ENCODE data around the gene ANKRD12.

- TF ChIP-seq, protein P1, sequence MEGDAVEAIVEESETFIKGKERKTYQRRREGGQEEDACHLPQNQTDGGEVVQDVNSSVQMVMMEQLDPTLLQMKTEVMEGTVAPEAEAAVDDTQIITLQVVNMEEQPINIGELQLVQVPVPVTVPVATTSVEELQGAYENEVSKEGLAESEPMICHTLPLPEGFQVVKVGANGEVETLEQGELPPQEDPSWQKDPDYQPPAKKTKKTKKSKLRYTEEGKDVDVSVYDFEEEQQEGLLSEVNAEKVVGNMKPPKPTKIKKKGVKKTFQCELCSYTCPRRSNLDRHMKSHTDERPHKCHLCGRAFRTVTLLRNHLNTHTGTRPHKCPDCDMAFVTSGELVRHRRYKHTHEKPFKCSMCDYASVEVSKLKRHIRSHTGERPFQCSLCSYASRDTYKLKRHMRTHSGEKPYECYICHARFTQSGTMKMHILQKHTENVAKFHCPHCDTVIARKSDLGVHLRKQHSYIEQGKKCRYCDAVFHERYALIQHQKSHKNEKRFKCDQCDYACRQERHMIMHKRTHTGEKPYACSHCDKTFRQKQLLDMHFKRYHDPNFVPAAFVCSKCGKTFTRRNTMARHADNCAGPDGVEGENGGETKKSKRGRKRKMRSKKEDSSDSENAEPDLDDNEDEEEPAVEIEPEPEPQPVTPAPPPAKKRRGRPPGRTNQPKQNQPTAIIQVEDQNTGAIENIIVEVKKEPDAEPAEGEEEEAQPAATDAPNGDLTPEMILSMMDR (conservative IDR thresholded peaks at IDR 0.05), result no peak
- TF ChIP-seq EZH2 (IDR thresholded peaks at IDR 0.05; ENCODE audit: low read depth), result no peak
Measured at GRCh38 chr18:9146224-9146623, 9.6 kb downstream of the ANKRD12 start.

Measured in PC-9 (cell line).